GM20000 (cell line): ENCODE data around the gene LPP.

Experiments
- DNase-seq: peaks from one replicate; pipeline ENCODE4 v3.0.0; 2012; ENCODE audit warnings: low spot score
- TF ChIP-seq, protein P1 (sequence below): IDR thresholded peaks from 2 replicates; pipeline ENCODE4 v1.5.1; 2012; ENCODE audit warnings: mild to moderate bottlenecking, control low read depth; ENCODE audit errors: extremely low read depth, missing control alignments

LPP gene

GRCh38 chr3:188177721-188178120 is 23.8 kb downstream of the LPP start:
- TF ChIP-seq, protein P1, sequence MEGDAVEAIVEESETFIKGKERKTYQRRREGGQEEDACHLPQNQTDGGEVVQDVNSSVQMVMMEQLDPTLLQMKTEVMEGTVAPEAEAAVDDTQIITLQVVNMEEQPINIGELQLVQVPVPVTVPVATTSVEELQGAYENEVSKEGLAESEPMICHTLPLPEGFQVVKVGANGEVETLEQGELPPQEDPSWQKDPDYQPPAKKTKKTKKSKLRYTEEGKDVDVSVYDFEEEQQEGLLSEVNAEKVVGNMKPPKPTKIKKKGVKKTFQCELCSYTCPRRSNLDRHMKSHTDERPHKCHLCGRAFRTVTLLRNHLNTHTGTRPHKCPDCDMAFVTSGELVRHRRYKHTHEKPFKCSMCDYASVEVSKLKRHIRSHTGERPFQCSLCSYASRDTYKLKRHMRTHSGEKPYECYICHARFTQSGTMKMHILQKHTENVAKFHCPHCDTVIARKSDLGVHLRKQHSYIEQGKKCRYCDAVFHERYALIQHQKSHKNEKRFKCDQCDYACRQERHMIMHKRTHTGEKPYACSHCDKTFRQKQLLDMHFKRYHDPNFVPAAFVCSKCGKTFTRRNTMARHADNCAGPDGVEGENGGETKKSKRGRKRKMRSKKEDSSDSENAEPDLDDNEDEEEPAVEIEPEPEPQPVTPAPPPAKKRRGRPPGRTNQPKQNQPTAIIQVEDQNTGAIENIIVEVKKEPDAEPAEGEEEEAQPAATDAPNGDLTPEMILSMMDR: no peak
- no peak for DNase-seq

DNA sequence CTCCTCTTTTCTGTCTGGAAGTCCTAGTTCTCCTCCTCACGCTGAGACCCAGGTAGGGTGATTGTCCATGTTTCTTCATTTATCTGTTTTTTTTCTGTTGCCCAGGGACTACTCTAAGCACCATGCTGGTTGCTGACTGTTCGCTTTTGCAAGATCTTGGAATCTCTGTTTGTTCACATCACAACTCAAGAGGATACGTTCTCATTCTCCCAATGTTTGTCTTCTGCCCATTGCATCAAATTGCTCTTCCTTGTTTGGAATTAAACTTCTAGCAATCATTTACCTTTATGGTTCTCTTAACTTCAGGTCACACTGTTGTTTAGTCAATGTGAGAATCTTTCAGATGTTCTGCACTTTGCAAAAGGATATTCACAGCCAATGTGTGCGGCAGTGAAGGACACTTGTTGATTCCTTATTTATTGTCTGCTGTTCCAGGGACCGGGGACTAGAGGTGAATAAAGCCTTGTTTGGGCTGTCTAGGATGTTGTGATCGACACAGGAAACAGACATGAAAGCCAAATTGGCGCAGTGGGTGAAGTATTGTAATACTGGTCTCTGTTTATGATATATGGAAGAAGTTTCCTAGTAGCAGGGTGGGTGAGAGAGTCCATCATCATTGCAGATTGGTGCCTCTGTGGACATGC is 24.5 kb downstream of the LPP start:
- DNase-seq: no peak

DNA sequence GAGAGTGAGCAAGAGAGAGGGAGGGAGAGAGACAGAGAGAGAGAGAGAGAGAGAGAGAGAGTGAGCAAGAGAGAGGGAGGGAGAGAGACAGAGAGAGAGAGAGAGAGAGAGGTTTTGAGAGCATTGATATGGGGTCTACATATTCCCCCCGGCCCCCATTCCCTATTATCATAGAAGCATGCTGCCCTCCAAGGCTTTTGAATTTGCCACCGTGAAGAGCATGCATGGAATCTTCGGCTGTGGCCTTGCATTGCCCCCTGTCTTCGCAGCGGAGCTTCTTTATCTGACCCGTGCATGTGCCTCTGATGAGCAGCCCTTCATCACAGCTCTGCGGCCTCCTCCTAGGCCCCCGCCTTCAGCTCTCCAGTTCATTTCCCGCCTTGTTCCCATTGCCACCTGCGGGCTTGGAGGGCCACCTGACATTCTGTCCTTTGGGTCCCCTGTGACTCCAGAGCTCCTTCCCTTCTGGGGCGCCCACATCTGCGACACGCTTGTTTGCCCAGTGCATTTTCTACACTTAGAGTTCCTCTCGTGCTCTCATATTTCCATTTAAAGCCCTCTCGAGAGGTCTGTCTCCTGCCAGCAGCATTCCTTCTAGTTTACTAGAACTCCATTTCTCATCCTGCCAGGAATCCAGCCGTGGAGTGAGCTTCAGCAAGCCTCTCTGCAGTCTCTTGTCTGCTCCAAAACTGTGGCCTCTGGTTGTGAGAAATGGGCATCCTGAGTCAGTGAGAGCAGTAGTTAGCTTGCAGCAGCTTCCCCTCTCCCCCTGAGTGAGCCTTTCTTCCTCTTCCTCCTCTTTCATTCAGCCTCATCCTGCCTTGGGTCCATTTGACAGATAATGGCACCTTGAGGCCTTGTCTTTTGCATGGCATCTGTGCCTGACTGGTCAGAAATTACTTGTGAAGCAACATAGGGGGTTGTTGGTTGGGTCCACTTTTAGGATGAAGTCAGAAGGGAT is 25.3 kb downstream of the LPP start:
- TF ChIP-seq, protein P1: no peak
- no peak for DNase-seq

More for the DNA sequence above, 24.5 kb downstream of the LPP start:
- TF ChIP-seq, protein P1: no peak

GRCh38 chr3:188180114-188180513 is 26.2 kb downstream of the LPP start:
- TF ChIP-seq, protein P1: no peak
- DNase-seq: no peak

DNA sequence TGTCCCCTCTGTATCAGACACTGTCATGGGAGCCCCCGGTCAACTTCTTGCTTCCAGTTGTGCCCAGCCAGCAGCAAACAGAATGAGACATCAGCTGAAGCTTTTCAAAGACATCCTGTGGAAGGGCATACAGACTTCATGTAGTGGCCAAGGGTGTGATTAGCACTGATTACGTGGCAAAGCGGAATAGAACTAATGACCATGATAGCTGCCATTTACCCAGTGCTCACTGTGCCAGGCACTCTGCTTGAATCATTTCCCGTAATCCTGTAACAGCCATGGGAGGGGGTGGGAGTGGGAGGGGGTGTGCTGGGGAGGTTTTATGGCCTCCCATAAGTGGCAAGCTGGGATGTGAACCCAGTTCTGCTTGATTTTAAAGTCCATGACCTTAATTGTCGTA is 29.5 kb downstream of the LPP start:
- TF ChIP-seq, protein P1: no peak
- no peak for DNase-seq

GRCh38 chr3:188184160-188184559 is 30.2 kb downstream of the LPP start:
- no peak for DNase-seq

More at GRCh38 chr3:188184160-188184559, 30.2 kb downstream of the LPP start:
- TF ChIP-seq, protein P1: no peak
